ENCODE data around the gene FGA. TPM values are rescaled to one million over a fixed set of nuclear protein-coding genes. Genes with fewer than 3 reads are reported as not detected.

The FGA gene
- total RNA-seq, 1 experiment from 2014 or later: 3.9 TPM

- intact Hi-C loops (cut with micrococcal nuclease): no loop called here
- TF ChIP-seq RAD21 (IDR thresholded peaks at IDR 0.05; ENCODE audit: low read depth): no peak
- no peak for TF ChIP-seq SP1 (IDR thresholded peaks at IDR 0.05; ENCODE audit: low read depth)
- TF ChIP-seq ZFX (IDR thresholded peaks at IDR 0.05): no peak
- TF ChIP-seq POLR2AphosphoS5 (IDR thresholded peaks at IDR 0.05; ENCODE audit: low read depth, low read length): no peak
- no peak for TF ChIP-seq CBX3 (IDR thresholded peaks at IDR 0.05; ENCODE audit: low read depth)
- TF ChIP-seq EGR1 (IDR thresholded peaks at IDR 0.05; ENCODE audit: low read depth): no peak
- TF ChIP-seq ZNF274 (IDR thresholded peaks at IDR 0.05; ENCODE audit: low read depth, low read length): no peak
- TF ChIP-seq FOSL1 (IDR thresholded peaks at IDR 0.05; ENCODE audit: low read depth): no peak
- H3K9me3 ChIP-seq (ENCODE audit: control insufficient read depth in 1 of 2, insufficient read depth in 1 of 2, low read depth in 1 of 2, low read length in 2 of 2): no peaks in the 10 kb centered on the region
- no TSS peak for BruUV-seq (replicated peaks)
- H3K27me3 ChIP-seq (ENCODE audit: insufficient read depth, low read length): no peaks in the 10 kb centered on the region
- DNase-seq (ENCODE audit: low read depth, low spot score): no peak
- no peaks in the 10 kb centered on the region for H3K9me2 ChIP-seq (ENCODE audit: insufficient read depth)
- CTCF ChIA-PET: no interaction called here
- no peaks in the 10 kb centered on the region for H3K36me3 ChIP-seq (ENCODE audit: control insufficient read depth in 1 of 2, insufficient read depth in 2 of 2, low read length in 2 of 2)
- H3K4me2 ChIP-seq (ENCODE audit: low read length): no peak overlapping the region
- no peak overlapping the region for H3K27ac ChIP-seq (ENCODE audit: low read depth, low read length)
- H3K4me3 ChIP-seq (replicated peaks in 1 of 2; ENCODE audit: low read depth in 1 of 2, low read length in 2 of 2): no peak overlapping the region
- RAD21 ChIA-PET (ENCODE audit: low non-redundant PET in 1 of 2, low total read pairs in 2 of 2, uncharacterized antibody in 2 of 2, unreplicated experiment in 2 of 2): no interaction called here
- ATAC-seq: no peak
- H4K20me1 ChIP-seq (ENCODE audit: insufficient read depth): no peaks in the 10 kb centered on the region
- H3K79me2 ChIP-seq (ENCODE audit: insufficient read depth, low read length): no peaks in the 10 kb centered on the region
- H2AFZ ChIP-seq (ENCODE audit: low read depth, low read length, poor library complexity, severe bottlenecking): no peak overlapping the region
- H3K4me1 ChIP-seq (ENCODE audit: control insufficient read depth in 1 of 2, insufficient read depth in 2 of 2, low read length in 2 of 2): no peaks in the 10 kb centered on the region
- no peak overlapping the region for H3K9ac ChIP-seq (ENCODE audit: low read length)
- POLR2A ChIA-PET: no interaction called here
These were observed 17.2 kb downstream of the FGA start for GRCh38 chr4:154573190-154573870.

GRCh38 chr4:154569584-154569983, 21.0 kb downstream of the FGA start:
- no peak overlapping the region for H3K9ac ChIP-seq (ENCODE audit: low read length)
- BruUV-seq (replicated peaks): no TSS peak
- no peaks in the 10 kb centered on the region for H3K4me1 ChIP-seq (ENCODE audit: control insufficient read depth in 1 of 2, insufficient read depth in 2 of 2, low read length in 2 of 2)
- no peak overlapping the region for H3K4me3 ChIP-seq (replicated peaks in 1 of 2; ENCODE audit: low read depth in 1 of 2, low read length in 2 of 2)
- CTCF ChIA-PET: no interaction called here
- no peaks in the 10 kb centered on the region for H3K9me2 ChIP-seq (ENCODE audit: insufficient read depth)
- no peak for DNase-seq (ENCODE audit: low read depth, low spot score)
- no peaks in the 10 kb centered on the region for H4K20me1 ChIP-seq (ENCODE audit: insufficient read depth)
- TF ChIP-seq ZNF274 (IDR thresholded peaks at IDR 0.05; ENCODE audit: low read depth, low read length) (no peak), SRF (IDR thresholded peaks at IDR 0.05; ENCODE audit: low read depth) (no peak), CBX3 (IDR thresholded peaks at IDR 0.05; ENCODE audit: low read depth) (no peak), ATF3 (IDR thresholded peaks at IDR 0.05) (no peak), EGR1 (IDR thresholded peaks at IDR 0.05; ENCODE audit: low read depth) (no peak), RAD21 (IDR thresholded peaks at IDR 0.05; ENCODE audit: low read depth) (no peak), TCF7L2 (IDR thresholded peaks at IDR 0.05; ENCODE audit: borderline replicate concordance, extremely low read depth, insufficient read depth, insufficient read length) (no peak), CEBPB (IDR thresholded peaks at IDR 0.05; ENCODE audit: low read depth) (no peak), YY1 (IDR thresholded peaks at IDR 0.05; ENCODE audit: extremely low read depth, insufficient replicate concordance, low read depth, low read length) (no peak), ZBTB33 (IDR thresholded peaks at IDR 0.05; ENCODE audit: extremely low read depth, insufficient replicate concordance, low read length) (no peak), FOSL1 (IDR thresholded peaks at IDR 0.05; ENCODE audit: low read depth) (no peak), MAX (IDR thresholded peaks at IDR 0.05) (no peak), EZH2 (IDR thresholded peaks at IDR 0.05) (no peak), ELF1 (IDR thresholded peaks at IDR 0.05; ENCODE audit: borderline replicate concordance, low read depth) (no peak)
- H3K4me2 ChIP-seq (ENCODE audit: low read length): no peak overlapping the region
- no peaks in the 10 kb centered on the region for H3K9me3 ChIP-seq (ENCODE audit: control insufficient read depth in 1 of 2, insufficient read depth in 1 of 2, low read depth in 1 of 2, low read length in 2 of 2)
- H2AFZ ChIP-seq (ENCODE audit: low read depth, low read length, poor library complexity, severe bottlenecking): no peak overlapping the region
- no peaks in the 10 kb centered on the region for H3K79me2 ChIP-seq (ENCODE audit: insufficient read depth, low read length)
- RAD21 ChIA-PET (ENCODE audit: low non-redundant PET in 1 of 2, low total read pairs in 2 of 2, uncharacterized antibody in 2 of 2, unreplicated experiment in 2 of 2): no interaction called here
- H3K36me3 ChIP-seq (ENCODE audit: control insufficient read depth in 1 of 2, insufficient read depth in 2 of 2, low read length in 2 of 2): no peaks in the 10 kb centered on the region
- no peak for ATAC-seq
- no peak overlapping the region for H3K27ac ChIP-seq (ENCODE audit: low read depth, low read length)
- intact Hi-C loops (cut with micrococcal nuclease): no loop called here
- POLR2A ChIA-PET: no interaction called here
- H3K27me3 ChIP-seq (ENCODE audit: insufficient read depth, low read length): no peaks in the 10 kb centered on the region
